ENCODE data around the gene NHLH1. TPM values are rescaled to one million over a fixed set of nuclear protein-coding genes. Genes with fewer than 3 reads are reported as not detected.
A peak's percentile ranks its signal among the peaks of the same experiment; 100 is the strongest.

The NHLH1 gene
- total and polyA plus RNA-seq, 2 donors (not counting 1 experiment from before 2014, with no cell fraction given): 0.27 to 0.39 TPM

DNA sequence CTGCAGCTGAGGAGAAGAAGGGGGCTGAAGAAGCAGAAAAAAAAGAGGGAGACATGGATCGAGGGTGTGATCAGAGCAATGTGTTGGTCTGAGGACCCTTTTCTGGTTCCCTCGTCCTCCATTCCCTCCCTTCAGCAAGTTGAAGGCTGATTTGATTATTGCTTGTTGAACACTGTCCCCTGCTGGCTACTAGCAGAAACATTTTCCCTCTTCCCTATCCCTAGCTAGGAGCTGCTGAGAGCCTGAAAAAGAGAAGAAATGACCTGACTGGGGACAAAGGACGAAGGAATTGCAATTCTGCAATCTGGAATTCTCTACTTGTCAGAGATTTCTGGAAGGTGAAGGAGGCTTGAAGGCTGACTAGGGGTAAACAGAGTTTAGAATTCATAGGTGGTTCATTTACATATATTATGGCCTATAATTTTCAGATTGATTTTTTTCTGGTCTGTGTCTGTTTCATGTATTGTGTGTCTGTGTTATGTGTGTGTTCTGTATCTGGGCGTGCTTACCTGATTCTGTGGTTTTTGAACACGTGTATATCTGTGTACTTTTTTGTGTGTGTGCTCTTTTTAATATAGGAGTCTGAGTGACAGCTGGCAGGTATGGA is 9.8 kb downstream of the NHLH1 start:
- H3K9ac ChIP-seq (ENCODE audit: low read length): no peak overlapping the region
- peak overlapping the region; percentile 63 for H3K4me2 ChIP-seq (replicated peaks; ENCODE audit: low read depth, low read length, poor library complexity, severe bottlenecking)
- H3K4me1 ChIP-seq (ENCODE audit: control insufficient read depth in 2 of 2, insufficient read depth in 2 of 2, low read length in 2 of 2): peaks cover 19 to 23% of the 10 kb centered on the region in 2 donors
- ChIA-PET POLR2A (interaction anchor here (0.5 to 1.4 kb wide), 4 partner anchors 26 to 690 kb away, joined by 3 to 8 read pairs (median 4); partner anchors contain the start of gene IGSF8), CTCF (interaction anchor here (0.7 to 7.8 kb wide), 55 partner anchors 8 to 330 kb away, joined by 3 to 79 read pairs (median 4); partner anchors contain the start of genes ATP1A4, DCAF8, NCSTN and PEX19)
- ATAC-seq (ENCODE audit: low read depth) (peak; percentile 67), DNase-seq (peak; percentile 76)
- no peaks in the 10 kb centered on the region for H3K27me3 Mint-ChIP-seq
- H3K4me1 Mint-ChIP-seq: peaks cover 24% of the 10 kb centered on the region
- intact Hi-C loops (cut with micrococcal nuclease): loop anchor here (1.0 to 5.0 kb wide), 6 partner anchors 22 to 275 kb away; partner anchors contain the start of genes COPA and NCSTN
- no peaks in the 10 kb centered on the region for H3K9me3 ChIP-seq (ENCODE audit: control extremely low read depth in 1 of 3, control insufficient read depth in 2 of 3, insufficient read depth in 1 of 3, low read length in 2 of 3)
- H3K79me2 ChIP-seq (ENCODE audit: control insufficient read depth, insufficient read depth, low read length): no peaks in the 10 kb centered on the region
- peak overlapping the region in 1 of 5 experiments; percentile 21 for H3K4me3 ChIP-seq (ENCODE audit: control extremely low read depth in 1 of 5, extremely low read depth in 1 of 5, insufficient read depth in 1 of 5, low read depth in 2 of 5, low read length in 4 of 5)
- H3K9me3 Mint-ChIP-seq (ENCODE audit: insufficient read depth): no peaks in the 10 kb centered on the region
- TF ChIP-seq EZH2 (IDR thresholded peaks at IDR 0.05; ENCODE audit: borderline replicate concordance, insufficient read depth, low read depth, low read length, poor library complexity, severe bottlenecking) (no peak), CTCF (IDR thresholded peaks at IDR 0.05) (peak; percentile 83)
- H4K20me1 ChIP-seq (ENCODE audit: control insufficient read depth, insufficient read depth, low read length, poor library complexity, severe bottlenecking): no peaks in the 10 kb centered on the region
- H3K36me3 ChIP-seq (replicated peaks in 1 of 2; ENCODE audit: control extremely low read depth in 1 of 2, control insufficient read depth in 1 of 2, extremely low read depth in 1 of 2, insufficient read depth in 2 of 2, low read length in 1 of 2): no peaks in the 10 kb centered on the region
- no peaks in the 10 kb centered on the region for H3K27me3 ChIP-seq (replicated peaks in 1 of 4; ENCODE audit: control extremely low read depth in 1 of 4, control insufficient read depth in 3 of 4, insufficient read depth in 4 of 4, low read length in 3 of 4)
- H3K27ac Mint-ChIP-seq: peak overlapping the region; percentile 60
- H3K4me3 Mint-ChIP-seq: peak overlapping the region; percentile 70
- WGBS (ENCODE audit: insufficient coverage): 19% methylated on average over 2 of the region's 5 CpGs
- H2AFZ ChIP-seq (ENCODE audit: insufficient read depth, low read depth, low read length, poor library complexity, severe bottlenecking): peak overlapping the region; percentile 71
- H3K27ac ChIP-seq (ENCODE audit: low read length in 2 of 2): no peak overlapping the region

Measured in B cell (primary cell).